Measurements from ENCODE around the gene ALOX5.

GRCh38 chr10:45374350-45375052, 485 bp downstream of the ALOX5 start:
- TF ChIP-seq CTCF (conservative IDR thresholded peaks at IDR 0.05; ENCODE audit: low read depth, low read length) (no peak), EZH2 (IDR thresholded peaks at IDR 0.05; ENCODE audit: low read length, unreplicated experiment) (peak; percentile 59)
